B cell (primary cell): ENCODE measurements around the gene DLL1. TPM values are rescaled to one million over a fixed set of nuclear protein-coding genes. Genes with fewer than 3 reads are reported as not detected.
A peak's percentile ranks its signal among the peaks of the same experiment; 100 is the strongest.

Experiments used
- ATAC-seq: fragments of 200-7000 bp; cut with Tn5 transposase; one replicate; pipeline ENCODE4 v1.10.0; 2021; ENCODE audit warnings: low read depth, mild to moderate bottlenecking, moderate number of reproducible peaks, moderate library complexity
- CTCF ChIA-PET: fragments of 350-600 bp; sonication (Branson Sonifier 250); formaldehyde crosslinking; loops from one replicate; lab custom pipeline; 2021; ENCODE audit warnings: antibody characterized with exemption, inconsistent platforms; lab: Charles Lee
- POLR2A ChIA-PET: fragments of 350-600 bp; sonication (Branson Sonifier 250); formaldehyde crosslinking; loops from one replicate; lab custom pipeline; 2021; ENCODE audit warnings: antibody characterized with exemption; lab: Charles Lee
- DNase-seq: peaks from one replicate; pipeline ENCODE4 v3.0.0; 2013
- H2AFZ ChIP-seq: 2 replicates; pipeline ENCODE4 v1.6.1; 2012; ENCODE audit warnings: mild to moderate bottlenecking, low read depth, low read length; ENCODE audit not compliant: insufficient read depth, poor library complexity, severe bottlenecking
- H3K27ac ChIP-seq, 2 donors: 1 replicate in 1 of 2; 2 replicates in 1 of 2; pipeline ENCODE4 v1.5.1; 2012 to 2013; ENCODE audit warnings: low read length in 2 of 2, mild to moderate bottlenecking in 2 of 2, moderate library complexity in 1 of 2
- H3K27me3 ChIP-seq, 4 experiments: fragments of 200-600 bp in 1 of 4; sonication (generic) in 1 of 4; replicated peaks in 1 of 4; 1 replicate in 2 of 4; 2 replicates in 2 of 4; pipeline versions ENCODE4 v1.6.1 to v1.7.0; 2013 to 2016; ENCODE audit warnings: low read length in 3 of 4, mild to moderate bottlenecking in 2 of 4, mixed read lengths in 1 of 4, moderate library complexity in 1 of 4; ENCODE audit not compliant: insufficient read depth in 4 of 4, control insufficient read depth in 3 of 4; ENCODE audit errors: control extremely low read depth in 1 of 4
- H3K36me3 ChIP-seq, 2 experiments: replicated peaks in 1 of 2; 1 replicate in 1 of 2; 2 replicates in 1 of 2; pipeline versions ENCODE4 v1.6.1 to v1.7.1; 2013; ENCODE audit warnings: low read length in 1 of 2; ENCODE audit not compliant: insufficient read depth in 2 of 2, control insufficient read depth in 1 of 2; ENCODE audit errors: control extremely low read depth in 1 of 2, extremely low read depth in 1 of 2
- H3K4me1 ChIP-seq, 2 donors: fragments of 200-600 bp in 1 of 2; sonication (generic) in 1 of 2; 1 replicate in 1 of 2; 2 replicates in 1 of 2; pipeline versions ENCODE4 v1.5.1 to v1.6.1; 2013 to 2017; ENCODE audit warnings: low read length in 2 of 2; ENCODE audit not compliant: control insufficient read depth in 2 of 2, insufficient read depth in 2 of 2
- H3K4me2 ChIP-seq: replicated peaks from 2 replicates; pipeline ENCODE3; 2012; ENCODE audit warnings: mild to moderate bottlenecking, low read depth, low read length; ENCODE audit not compliant: poor library complexity, severe bottlenecking
- H3K4me3 ChIP-seq, 5 experiments: fragments of 200-600 bp in 1 of 5; sonication (generic) in 1 of 5; 1 replicate in 3 of 5; 2 replicates in 2 of 5; pipeline versions ENCODE4 v1.5.1 to v1.7.0; 2011 to 2016; ENCODE audit warnings: low read length in 4 of 5, mild to moderate bottlenecking in 4 of 5, low read depth in 2 of 5, control low read depth in 1 of 5, moderate library complexity in 1 of 5; ENCODE audit not compliant: insufficient read depth in 1 of 5; ENCODE audit errors: control extremely low read depth in 1 of 5, extremely low read depth in 1 of 5
- H3K79me2 ChIP-seq: fragments of 200-600 bp; sonication (generic); one replicate; pipeline ENCODE4 v1.6.0; 2016; ENCODE audit warnings: low read length; ENCODE audit not compliant: control insufficient read depth, insufficient read depth
- H3K9ac ChIP-seq: fragments of 200-600 bp; sonication (generic); 2 replicates; pipeline ENCODE4 v1.6.1; 2017; ENCODE audit warnings: mild to moderate bottlenecking, low read length, moderate library complexity
- H3K9me3 ChIP-seq, 3 donors: one replicate each; pipeline versions ENCODE4 v1.6.1 to v1.7.1; 2013; ENCODE audit warnings: low read length in 2 of 3; ENCODE audit not compliant: control insufficient read depth in 2 of 3, insufficient read depth in 1 of 3; ENCODE audit errors: control extremely low read depth in 1 of 3
- H4K20me1 ChIP-seq: 2 replicates; pipeline ENCODE4 v1.6.0; 2012; ENCODE audit warnings: mild to moderate bottlenecking, low read length; ENCODE audit not compliant: insufficient read depth, control insufficient read depth, poor library complexity, severe bottlenecking
- H3K27ac Mint-ChIP-seq: one replicate; pipeline ENCODE4 v1.8.0; 2021; ENCODE audit warnings: mixed read lengths
- H3K27me3 Mint-ChIP-seq: one replicate; pipeline ENCODE4 v1.8.0; 2021; ENCODE audit warnings: mixed read lengths
- H3K4me1 Mint-ChIP-seq: one replicate; pipeline ENCODE4 v1.8.0; 2021; ENCODE audit warnings: mixed read lengths
- H3K4me3 Mint-ChIP-seq: one replicate; pipeline ENCODE4 v1.8.0; 2021; ENCODE audit warnings: mixed read lengths
- H3K9me3 Mint-ChIP-seq: one replicate; pipeline ENCODE4 v1.8.0; 2022; ENCODE audit warnings: mixed read lengths; ENCODE audit not compliant: insufficient read depth
- CTCF ChIP-seq: fragments of 200-600 bp; IDR thresholded peaks from one replicate; pipeline ENCODE4 v1.8.0; 2022; ENCODE audit warnings: antibody characterized with exemption, mild to moderate bottlenecking
- EZH2 ChIP-seq: IDR thresholded peaks from 2 replicates; pipeline ENCODE4 v1.6.1; 2012; ENCODE audit warnings: borderline replicate concordance, low read depth, mild to moderate bottlenecking, moderate library complexity, low read length; ENCODE audit not compliant: insufficient read depth, poor library complexity, severe bottlenecking
- WGBS: methylation state at CpG from one replicate; pipeline ENCODE4 v1.1.5; 2013; ENCODE audit warnings: missing lambda C conversion rate; ENCODE audit not compliant: insufficient coverage; 5-methylcytosine and 5-hydroxymethylcytosine counted together
- intact Hi-C: fragments of 100-400 bp; cut with micrococcal nuclease; formaldehyde crosslinking; loops from one replicate; pipeline ENCODE4 v1.10.0; 2022
- polyA plus RNA-seq: library from polyadenylated mRNA; depleted of rRNA; stranded (reverse); fragments of >200 nt; gene quantifications from 2 replicates; pipeline ENCODE4 v1.2.3, GENCODE V29; 2012
- total RNA-seq, 2 donors: library from RNA; stranded (reverse); fragments of 120-200 nt in 1 of 2; gene quantifications; 1 replicate in 1 of 2; 2 replicates in 1 of 2; pipeline versions ENCODE4 v1.2.3 to v1.2.4, GENCODE V29; 2013 to 2022

The DLL1 gene
- total and polyA plus RNA-seq, 2 donors (not counting 1 experiment from before 2014, with no cell fraction given): 1.6 to 6.8 TPM

GRCh38 chr6:170272341-170273065, 18.4 kb downstream of the DLL1 start:
- DNase-seq (no peak), ATAC-seq (no peak)
- Histone ChIP-seq H3K27me3 (no peaks in the 10 kb centered on the region), H3K4me1 (peaks cover 12 to 20% of the 10 kb centered on the region in 2 donors), H3K4me3 (peak overlapping the region; percentile 1 to 64 (median 60)), H3K27ac (peak overlapping the region; percentile 57 to 66), H2AFZ (peak overlapping the region; percentile 71), H4K20me1 (no peaks in the 10 kb centered on the region), H3K36me3 (no peaks in the 10 kb centered on the region), H3K9ac (peak overlapping the region; percentile 67), H3K4me2 (peak overlapping the region; percentile 75), H3K9me3 (peaks cover 0 to 28% (median 0%) of the 10 kb centered on the region in 3 donors), H3K79me2 (no peaks in the 10 kb centered on the region)
- peak overlapping the region; percentile 86 for H3K27ac Mint-ChIP-seq
- no peaks in the 10 kb centered on the region for H3K9me3 Mint-ChIP-seq
- H3K4me1 Mint-ChIP-seq: peaks cover 22% of the 10 kb centered on the region
- no peaks in the 10 kb centered on the region for H3K27me3 Mint-ChIP-seq
- TF ChIP-seq CTCF (no peak), EZH2 (no peak)
- ChIA-PET POLR2A (interaction anchor here (1.0 to 1.1 kb wide), 2 partner anchors 7 to 18 kb away, joined by 3 read pairs; partner anchors contain the start of gene DLL1), CTCF (interaction anchor here (1.0 kb wide), 1 partner anchor 156 kb away, joined by 3 read pairs; no protein-coding TSS in a partner anchor)
- peak overlapping the region; percentile 93 for H3K4me3 Mint-ChIP-seq
- intact Hi-C loops: loop anchor here (1.0 kb wide), 1 partner anchor 34 kb away; the partner anchor contains the start of gene FAM120B
- WGBS: 76% methylated on average over 27 of the region's 30 CpGs
